ENCODE data around the gene SIGMAR1. TPM values are rescaled to one million over a fixed set of nuclear protein-coding genes. Genes with fewer than 3 reads are reported as not detected.

Gene SIGMAR1
- total RNA-seq: 201 and 244 TPM in 2 replicates

GRCh38 chr9:34637356-34638137 lies at the start of gene SIGMAR1:
TSS of gene SIGMAR1 (minus strand) at chr9:34637787. CDS start at chr9:34637697, 90 bp downstream.

GRCh38 chr9:34662526-34663302 lies 25.1 kb upstream of the SIGMAR1 start, which contains the start of gene CCL27:
TSS of gene CCL27 (minus strand) at chr9:34662657. CDS start at chr9:34662633, 24 bp downstream.

DNA sequence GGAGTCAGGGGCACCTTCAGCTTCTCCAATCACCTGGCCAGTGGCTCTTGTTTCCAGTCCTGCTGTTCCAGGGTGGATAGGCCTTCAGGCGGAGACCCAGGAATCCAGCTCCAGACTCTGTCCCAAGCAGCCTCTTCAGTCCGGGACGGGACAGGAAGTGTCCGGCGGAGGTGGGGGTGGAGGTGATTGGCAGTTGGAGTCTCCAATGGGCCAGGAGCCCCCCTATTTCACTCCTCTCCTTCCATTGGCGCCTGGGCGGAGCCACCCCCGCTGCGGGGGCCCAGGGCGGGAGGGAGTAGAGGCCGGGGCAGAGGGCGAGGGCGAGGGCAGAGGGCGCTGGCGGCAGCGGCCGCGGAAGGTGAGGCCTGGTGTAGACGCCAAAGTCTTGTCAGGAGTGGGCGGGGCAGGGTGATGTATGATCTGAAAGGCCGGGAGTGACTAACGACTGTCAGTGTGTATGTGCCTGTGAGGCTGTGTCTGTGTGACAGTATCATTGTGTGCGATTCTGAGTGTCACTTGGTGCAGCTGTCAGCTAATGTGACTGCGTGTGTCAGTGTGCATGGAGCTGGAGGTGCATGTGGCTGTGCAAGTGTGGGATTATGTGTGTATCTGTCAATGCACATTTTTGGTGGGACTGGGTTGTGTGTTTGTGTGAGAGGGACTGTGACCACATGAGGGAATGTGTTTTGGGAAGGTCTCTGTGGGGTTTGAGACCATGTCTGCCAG lies 14.5 kb upstream of the SIGMAR1 start, which contains the start of gene IL11RA:
TSS of gene IL11RA (plus strand) at position 310 of the 726 bp plus-strand sequence. CDS start 3,033 bp downstream, outside the sequence.

GRCh38 chr9:34646211-34647083 lies 8.9 kb upstream of the SIGMAR1 start, which contains the start of gene GALT:
TSS of gene GALT (plus strand) at chr9:34646675. CDS start at chr9:34646705, 30 bp downstream.

GRCh38 chr9:34628656-34629490 lies 8.7 kb downstream of the SIGMAR1 start, which contains the start of gene ARID3C:
TSS of gene ARID3C (minus strand) at chr9:34629066. CDS start at chr9:34628014, 1,052 bp downstream.

DNA sequence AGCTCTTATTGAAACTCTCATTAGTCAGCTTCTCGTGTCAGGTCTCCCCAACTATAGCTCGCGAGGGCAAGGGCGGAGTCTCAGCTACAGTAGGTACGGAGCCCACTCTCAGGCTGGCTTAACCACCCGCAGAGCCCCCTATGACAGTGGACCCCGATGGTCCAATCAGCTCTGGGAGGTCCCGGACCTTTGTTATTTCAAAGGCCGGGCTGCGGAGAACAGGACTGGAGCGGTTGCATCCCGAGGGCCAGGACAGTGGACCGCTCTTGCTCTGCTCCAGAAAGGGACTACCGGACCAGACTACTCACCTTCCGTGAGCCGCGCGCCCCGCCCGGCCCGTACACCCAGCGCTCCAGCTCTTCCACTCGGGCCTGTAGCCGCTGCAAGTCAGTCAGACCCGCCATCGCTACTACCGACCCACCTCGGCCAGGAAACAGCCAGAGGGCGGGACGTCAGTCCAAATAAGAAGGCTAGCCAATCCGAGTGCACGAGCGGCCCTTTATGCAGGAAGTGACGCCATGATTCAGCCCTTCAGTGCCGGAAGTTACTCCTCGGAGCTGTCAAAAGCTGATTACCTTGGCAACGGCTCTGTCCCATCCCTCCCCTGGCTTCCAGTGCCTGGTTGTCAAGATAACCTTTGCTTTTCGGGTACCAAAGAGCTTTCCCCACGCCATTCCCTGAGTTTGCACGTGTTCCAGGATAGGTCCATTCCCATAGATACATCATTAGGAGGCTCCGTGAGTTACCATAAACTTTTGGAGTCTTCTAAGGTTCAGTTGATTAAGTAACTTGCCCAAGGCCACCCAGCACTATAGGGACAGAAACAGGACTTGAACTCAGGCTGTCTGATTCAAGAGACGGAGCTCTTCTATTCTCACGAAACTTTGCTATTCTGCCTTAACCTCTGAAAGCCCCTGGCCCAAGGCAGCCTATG lies 17.3 kb downstream of the SIGMAR1 start, which contains the start of gene DCTN3:
TSS of gene DCTN3 (minus strand) at position 435 of the 934 bp plus-strand sequence. CDS start at position 404, 31 bp downstream.

DNA sequence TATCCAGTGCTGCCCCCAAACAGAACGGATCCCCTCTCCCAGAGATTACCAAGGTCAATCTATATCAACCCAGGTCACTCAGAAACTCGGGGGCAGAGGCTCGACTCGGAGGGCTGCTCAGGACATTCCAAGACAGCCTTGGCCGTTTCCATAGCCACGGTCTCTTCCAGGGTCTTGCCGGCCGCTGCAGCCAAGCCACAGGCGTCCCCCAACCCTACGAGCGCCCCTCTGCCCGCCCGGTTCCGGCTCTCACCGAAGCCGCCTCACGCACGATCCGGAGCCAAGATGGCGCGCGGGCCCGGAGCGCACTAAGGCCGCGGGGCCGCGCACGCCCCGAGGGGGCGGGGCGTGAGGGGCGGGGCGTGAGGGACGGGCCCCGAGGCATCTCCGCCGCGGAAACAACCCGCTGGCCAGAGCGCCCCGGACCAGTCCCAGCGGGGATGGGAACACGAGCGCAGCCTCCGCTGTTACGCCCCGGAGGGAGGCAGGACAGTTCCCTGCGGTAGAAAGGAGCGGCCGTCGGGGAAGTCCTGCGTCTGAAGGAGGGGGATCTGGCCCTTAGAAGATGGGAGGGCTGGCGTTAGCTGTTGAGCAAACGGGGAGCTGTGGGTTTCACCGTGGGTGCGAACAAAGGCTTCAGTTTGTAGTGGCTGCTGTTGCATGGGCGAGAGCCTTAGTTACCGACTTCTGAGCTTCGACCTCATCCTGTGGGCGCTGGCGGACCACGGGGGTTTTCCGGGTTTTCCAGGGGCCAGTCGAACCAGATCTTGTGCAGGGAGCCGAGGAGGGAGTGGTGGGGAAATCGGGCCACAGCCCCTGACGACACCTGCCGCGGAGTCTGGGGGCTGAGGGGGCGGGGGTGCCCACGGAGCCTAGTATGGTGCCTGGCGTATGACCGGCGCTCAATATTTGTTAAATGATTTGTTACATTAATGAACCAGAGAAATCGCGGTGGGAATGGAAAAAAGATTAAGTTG lies 25.5 kb downstream of the SIGMAR1 start, which contains the start of gene RPP25L:
TSS of gene RPP25L (minus strand) at position 287 of the 977 bp plus-strand sequence. CDS start 801 bp downstream, outside the sequence.

GRCh38 chr9:34589636-34590380 lies 47.8 kb downstream of the SIGMAR1 start, which contains the start of gene CNTFR:
TSS of gene CNTFR (minus strand) at chr9:34589724. CDS start at chr9:34568981, 20,743 bp downstream.

Other genes starting within 250 kb of the SIGMAR1 start
- gene FAM219A, start 179.2 kb downstream of the SIGMAR1 start, total RNA-seq: 13.0 and 16.7 TPM in 2 replicates
- gene DNAI1, start 179.0 kb downstream of the SIGMAR1 start, total RNA-seq: under 0.01 TPM in 1 of 2 replicates, not detected in the other
- gene ENHO, start 114.8 kb downstream of the SIGMAR1 start, total RNA-seq: not detected in 2 replicates
- 0.86 TPM in 1 of 2 replicates, not detected in the other for gene CNTFR, start 48.1 kb downstream of the SIGMAR1 start, total RNA-seq
- 32.6 and 43.8 TPM in 2 replicates for gene RPP25L, start 25.7 kb downstream of the SIGMAR1 start, total RNA-seq
- 179 and 213 TPM in 2 replicates for gene DCTN3, start 17.3 kb downstream of the SIGMAR1 start, total RNA-seq
- gene ARID3C, start 8.7 kb downstream of the SIGMAR1 start, total RNA-seq: under 0.01 and 0.58 TPM in 2 replicates
- gene GALT, start 8.9 kb upstream of the SIGMAR1 start, total RNA-seq: 19.0 and 20.2 TPM in 2 replicates
- 7.6 and 13.5 TPM in 2 replicates for gene IL11RA, start 14.4 kb upstream of the SIGMAR1 start, total RNA-seq
- gene CCL27, start 24.9 kb upstream of the SIGMAR1 start, total RNA-seq: 0.58 TPM in 1 of 2 replicates, not detected in the other
- gene CCL19, start 53.5 kb upstream of the SIGMAR1 start, total RNA-seq: not detected in 2 replicates
- gene CCL21, start 72.3 kb upstream of the SIGMAR1 start, total RNA-seq: not detected in 2 replicates

Measured in myometrial cell (primary cell).